Adipocyte (in vitro differentiated cells): ENCODE data around the gene ANKRD29.

Source experiments
- DNase-seq: peaks from one replicate; pipeline ENCODE4 v3.0.0-alpha.2; 2015; ENCODE audit warnings: low read depth
- H3K27me3 ChIP-seq: replicated peaks from 2 replicates; pipeline ENCODE4 v1.7.0; 2013; ENCODE audit warnings: mild to moderate bottlenecking, low read length, moderate library complexity; ENCODE audit not compliant: control insufficient read depth, insufficient read depth
- H3K36me3 ChIP-seq: 2 replicates; pipeline ENCODE4 v1.7.0; 2013; ENCODE audit warnings: low read length, mild to moderate bottlenecking, moderate library complexity; ENCODE audit not compliant: control insufficient read depth, insufficient read depth, severe bottlenecking
- H3K4me1 ChIP-seq: 2 replicates; pipeline ENCODE4 v1.7.0; 2013; ENCODE audit warnings: mild to moderate bottlenecking, low read length, moderate library complexity; ENCODE audit not compliant: control insufficient read depth, insufficient read depth
- H3K4me3 ChIP-seq: 2 replicates; pipeline ENCODE4 v1.7.0; 2013; ENCODE audit warnings: mild to moderate bottlenecking, low read length, moderate library complexity
- H3K9ac ChIP-seq: 2 replicates; pipeline ENCODE4 v1.7.0; 2013; ENCODE audit warnings: mild to moderate bottlenecking, low read length, moderate library complexity
- H3K9me3 ChIP-seq: 2 replicates; pipeline ENCODE4 v1.7.0; 2013; ENCODE audit warnings: mild to moderate bottlenecking, low read length, moderate library complexity; ENCODE audit not compliant: control insufficient read depth

ANKRD29 gene

DNA sequence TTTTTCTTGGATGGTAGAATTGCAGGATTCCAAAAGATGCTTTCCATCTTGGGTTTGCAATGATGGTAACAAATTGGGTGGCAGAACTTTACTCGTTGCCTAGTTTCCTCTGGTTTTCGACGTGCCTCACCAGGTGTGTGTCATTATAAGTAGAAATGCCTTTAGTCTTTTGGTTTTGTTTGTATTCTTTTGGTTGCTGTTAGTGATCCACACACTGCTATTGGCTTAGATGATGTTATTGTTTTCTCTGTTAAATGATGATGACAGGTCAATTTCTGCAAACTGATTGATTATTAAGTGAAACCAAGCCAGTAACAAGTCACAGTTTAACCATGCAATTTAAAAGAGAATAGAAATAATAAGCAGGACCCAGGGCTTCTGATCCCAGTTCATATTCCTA is 20.4 kb upstream of the ANKRD29 start:
- Histone ChIP-seq H3K9me3 (no peaks in the 10 kb centered on the region), H3K27me3 (no peaks in the 10 kb centered on the region), H3K9ac (no peak overlapping the region), H3K36me3 (no peaks in the 10 kb centered on the region), H3K4me1 (peaks cover 13% of the 10 kb centered on the region), H3K4me3 (no peak overlapping the region)
- DNase-seq, result no peak

DNA sequence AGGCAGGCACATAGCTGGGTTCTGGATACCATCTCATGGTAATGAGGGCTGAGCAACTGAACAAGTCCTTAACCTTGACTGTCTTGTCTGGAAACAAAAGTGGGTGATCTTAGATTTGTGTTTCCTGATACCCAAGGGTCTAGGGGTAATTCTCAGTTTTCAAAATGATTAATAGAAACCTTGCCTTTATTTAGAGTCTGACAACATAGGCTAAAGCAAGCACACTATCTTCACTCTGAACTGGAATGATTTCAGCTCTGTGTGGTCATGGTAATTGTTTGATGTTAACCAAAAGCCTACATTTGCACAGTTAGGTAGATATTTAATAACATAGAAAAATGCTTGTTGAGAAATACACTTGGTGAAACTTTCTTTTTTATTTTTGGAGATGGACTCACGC is 19.8 kb upstream of the ANKRD29 start:
- no peak overlapping the region for H3K9ac ChIP-seq
- peaks cover 13% of the 10 kb centered on the region for H3K4me1 ChIP-seq
- H3K36me3 ChIP-seq, result no peaks in the 10 kb centered on the region
- no peaks in the 10 kb centered on the region for H3K27me3 ChIP-seq
- H3K4me3 ChIP-seq, result no peak overlapping the region
- DNase-seq, result no peak
- H3K9me3 ChIP-seq, result no peaks in the 10 kb centered on the region

DNA sequence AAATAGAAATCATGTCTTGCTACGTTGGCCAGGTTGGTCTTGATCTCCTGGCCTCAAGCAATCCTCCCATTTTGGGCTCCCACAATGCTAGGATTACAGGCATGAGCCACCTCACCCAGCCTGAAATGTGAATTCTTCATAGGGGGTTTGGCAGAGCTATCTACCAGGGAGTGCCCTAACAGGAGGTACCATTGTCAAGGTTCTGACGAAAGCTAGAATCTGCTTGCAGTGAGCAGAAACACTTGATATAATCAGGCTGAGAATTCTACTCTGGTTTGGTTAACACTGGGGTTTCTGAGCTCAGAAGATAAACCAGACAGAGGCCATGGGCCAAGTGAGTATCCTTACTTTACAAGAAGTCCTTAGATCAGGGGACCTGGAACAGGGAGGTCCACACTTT is 19.3 kb upstream of the ANKRD29 start:
- peaks cover 13% of the 10 kb centered on the region for H3K4me1 ChIP-seq
- no peak for DNase-seq
- no peaks in the 10 kb centered on the region for H3K27me3 ChIP-seq
- no peaks in the 10 kb centered on the region for H3K36me3 ChIP-seq
- H3K9me3 ChIP-seq, result no peaks in the 10 kb centered on the region
- H3K9ac ChIP-seq, result no peak overlapping the region
- H3K4me3 ChIP-seq, result no peak overlapping the region

DNA sequence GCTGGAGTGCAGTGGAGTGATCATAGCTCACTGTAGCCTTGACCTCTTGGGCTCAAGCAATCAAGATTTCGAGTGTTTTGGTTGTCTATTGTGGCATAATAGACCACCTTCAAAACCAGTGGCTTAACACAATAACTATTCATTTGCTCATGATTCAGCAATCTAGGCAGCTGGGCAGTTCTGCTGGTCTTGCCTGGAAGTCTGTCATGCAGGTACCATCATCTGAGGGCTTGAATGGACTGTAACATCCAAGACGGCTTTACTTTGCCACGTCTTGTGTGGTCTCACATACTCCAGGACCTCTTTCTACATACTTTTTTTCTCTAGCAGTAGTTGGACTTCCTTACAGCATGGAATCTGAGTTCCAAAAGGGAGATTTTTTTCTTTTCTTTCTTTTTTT is 13.2 kb upstream of the ANKRD29 start:
- Histone ChIP-seq H3K9ac (no peak overlapping the region), H3K4me3 (no peak overlapping the region), H3K36me3 (no peaks in the 10 kb centered on the region), H3K9me3 (peaks cover 3% of the 10 kb centered on the region), H3K4me1 (peaks cover 13% of the 10 kb centered on the region), H3K27me3 (no peaks in the 10 kb centered on the region)
- no peak for DNase-seq

DNA sequence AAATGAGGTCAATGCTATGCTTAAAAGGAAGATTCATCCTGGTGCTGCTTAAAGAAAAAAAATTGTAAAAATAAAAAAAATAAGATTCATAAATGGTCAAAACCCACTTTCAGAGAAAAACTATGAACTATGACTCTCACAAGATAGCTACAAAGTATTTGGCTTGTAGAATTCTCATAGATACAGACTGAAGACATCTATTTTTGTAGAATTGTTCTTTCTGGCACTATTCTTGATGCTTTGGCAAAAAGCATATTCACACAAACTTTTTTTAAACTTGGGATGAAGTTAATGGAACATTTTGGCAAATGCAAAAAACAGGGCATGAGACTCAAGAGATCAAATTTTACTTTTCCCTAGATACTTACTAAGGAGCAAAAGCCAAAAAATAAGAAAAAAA is 12.5 kb upstream of the ANKRD29 start:
- Histone ChIP-seq H3K9me3 (peaks cover 3% of the 10 kb centered on the region), H3K9ac (no peak overlapping the region), H3K27me3 (no peaks in the 10 kb centered on the region), H3K36me3 (no peaks in the 10 kb centered on the region), H3K4me3 (no peak overlapping the region), H3K4me1 (peaks cover 13% of the 10 kb centered on the region)
- no peak for DNase-seq

DNA sequence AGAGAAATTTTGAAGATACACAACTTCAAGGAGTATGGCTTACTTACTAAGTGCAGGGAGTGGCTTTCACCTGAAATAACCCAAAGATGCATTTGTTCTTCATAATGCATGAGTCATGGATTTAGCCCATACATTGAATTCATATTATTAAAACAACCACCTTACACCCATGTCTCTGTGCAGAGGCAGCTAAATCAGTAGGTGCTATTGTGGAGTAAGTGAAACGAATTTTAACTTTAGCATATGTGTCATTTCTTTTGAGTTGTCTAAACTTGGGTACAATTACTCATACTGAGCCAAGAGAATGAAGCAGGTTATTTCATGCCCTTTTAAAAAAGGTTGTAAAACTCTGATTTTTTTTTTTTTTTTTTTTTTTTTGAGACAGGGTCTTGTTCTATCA is 11.0 kb upstream of the ANKRD29 start:
- H3K9ac ChIP-seq, result no peak overlapping the region
- no peak overlapping the region for H3K4me3 ChIP-seq
- H3K4me1 ChIP-seq, result peaks cover 13% of the 10 kb centered on the region
- H3K36me3 ChIP-seq, result no peaks in the 10 kb centered on the region
- H3K27me3 ChIP-seq, result no peaks in the 10 kb centered on the region
- H3K9me3 ChIP-seq, result peaks cover 3% of the 10 kb centered on the region
- no peak for DNase-seq

DNA sequence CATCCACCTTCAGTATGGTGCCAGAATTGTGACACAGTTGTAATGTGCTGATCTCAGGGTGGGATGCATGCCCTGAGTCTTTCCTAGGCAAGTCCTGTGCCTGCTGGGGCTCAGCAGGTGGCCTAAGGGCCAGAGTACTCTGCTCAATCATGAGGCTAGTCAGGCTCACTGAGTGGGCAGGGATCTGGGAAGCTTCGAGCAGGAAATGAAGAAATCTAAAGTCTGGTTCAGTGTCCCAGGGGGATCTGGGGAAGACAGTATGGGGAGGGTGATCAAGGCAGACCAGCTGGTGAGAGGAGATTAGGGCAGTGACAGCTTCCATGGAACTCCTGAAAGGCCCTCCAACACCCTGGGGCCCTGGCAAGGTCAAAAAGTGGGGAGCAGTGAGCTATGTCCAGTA is 8.9 kb upstream of the ANKRD29 start:
- Histone ChIP-seq H3K4me3 (no peak overlapping the region), H3K36me3 (no peaks in the 10 kb centered on the region), H3K9ac (no peak overlapping the region), H3K4me1 (peaks cover 13% of the 10 kb centered on the region), H3K9me3 (peaks cover 3% of the 10 kb centered on the region), H3K27me3 (peaks cover 4% of the 10 kb centered on the region)
- DNase-seq, result no peak

DNA sequence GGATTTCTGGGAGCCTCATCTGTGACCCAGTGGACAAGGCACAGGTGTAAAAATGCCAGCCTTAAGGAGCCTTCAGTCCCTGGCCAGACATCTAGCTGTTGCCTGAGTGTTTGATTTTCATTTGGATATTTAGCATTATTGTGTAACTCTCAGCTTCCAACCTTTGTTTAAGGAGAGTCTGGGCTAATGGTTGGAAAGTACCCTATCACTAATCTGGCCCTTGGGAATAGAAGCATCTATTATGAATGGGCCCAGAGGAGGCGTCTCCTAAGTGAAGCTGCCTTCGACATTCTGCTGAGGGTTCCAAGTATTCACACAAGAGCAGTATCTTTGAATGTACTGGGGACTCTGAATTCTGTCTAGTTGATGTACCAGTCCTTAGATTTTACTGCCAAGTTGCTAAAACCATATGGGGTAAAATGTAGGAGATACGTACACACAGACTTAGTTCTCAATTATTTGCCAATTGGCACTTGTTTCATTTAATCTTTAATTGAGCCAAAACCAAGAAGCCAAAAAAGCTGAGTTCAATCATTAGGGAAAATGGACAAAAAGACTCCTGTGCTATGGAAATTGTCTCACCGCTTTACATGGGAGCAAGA is 7.2 kb upstream of the ANKRD29 start:
- Histone ChIP-seq H3K36me3 (no peaks in the 10 kb centered on the region), H3K9ac (no peak overlapping the region), H3K4me1 (peaks cover 9% of the 10 kb centered on the region), H3K4me3 (no peak overlapping the region), H3K9me3 (no peaks in the 10 kb centered on the region), H3K27me3 (peaks cover 7% of the 10 kb centered on the region)
- DNase-seq, result no peak

DNA sequence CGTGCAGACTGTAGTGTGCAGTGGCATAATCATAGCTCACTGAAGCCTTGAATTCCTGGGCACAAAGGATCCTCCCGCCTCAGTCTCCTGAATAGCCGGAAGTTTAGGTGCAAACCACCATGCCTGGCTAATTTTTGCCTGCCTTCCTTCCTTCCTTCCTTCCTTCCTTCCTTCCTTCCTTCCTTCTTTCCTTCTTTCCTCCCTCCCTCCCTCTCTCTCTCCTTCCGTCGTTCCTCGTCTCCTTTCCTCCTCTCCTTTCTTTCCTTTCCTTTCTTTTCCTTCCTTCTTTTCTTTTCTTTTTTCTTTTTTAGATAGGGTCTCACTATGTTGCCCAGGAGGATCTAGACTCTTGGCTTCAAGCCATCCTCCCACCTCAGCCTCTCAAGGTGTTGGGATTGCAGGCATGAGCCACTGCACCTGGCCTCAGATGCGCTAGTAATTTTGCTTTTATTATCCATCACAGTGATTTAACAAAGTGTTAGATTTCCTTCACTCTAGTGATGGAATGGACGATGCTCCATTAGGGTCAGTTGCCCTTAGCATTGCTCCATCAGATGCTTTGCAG is 6.6 kb upstream of the ANKRD29 start:
- DNase-seq, result no peak

DNA sequence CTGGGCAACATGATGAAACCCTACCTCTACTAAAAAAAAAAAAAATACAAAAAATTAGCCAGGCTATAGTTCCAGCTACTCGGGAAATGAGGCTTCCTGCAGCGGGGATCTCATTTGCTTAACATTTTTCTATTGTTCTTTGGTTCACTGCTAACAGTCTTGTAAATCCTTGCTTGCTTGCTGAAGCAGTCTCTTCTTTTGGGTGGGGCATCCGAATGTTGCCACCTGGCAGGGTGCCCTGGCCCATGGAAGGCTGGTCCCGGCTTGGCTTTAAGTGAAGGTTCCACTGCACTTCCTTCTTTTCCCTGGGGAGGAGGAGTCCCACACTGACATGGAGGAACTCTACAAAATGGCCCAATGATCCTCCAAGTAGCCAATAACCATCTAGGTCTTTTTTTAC is 6.0 kb upstream of the ANKRD29 start:
- Histone ChIP-seq H3K27me3 (peaks cover 7% of the 10 kb centered on the region), H3K4me1 (peaks cover 7% of the 10 kb centered on the region), H3K9ac (no peak overlapping the region), H3K4me3 (no peak overlapping the region), H3K36me3 (no peaks in the 10 kb centered on the region), H3K9me3 (no peaks in the 10 kb centered on the region)
- DNase-seq, result no peak

More for the DNA sequence above, 6.6 kb upstream of the ANKRD29 start:
- Histone ChIP-seq H3K27me3 (peaks cover 7% of the 10 kb centered on the region), H3K36me3 (no peaks in the 10 kb centered on the region), H3K9ac (no peak overlapping the region), H3K4me1 (peaks cover 7% of the 10 kb centered on the region), H3K4me3 (no peak overlapping the region), H3K9me3 (no peaks in the 10 kb centered on the region)

DNA sequence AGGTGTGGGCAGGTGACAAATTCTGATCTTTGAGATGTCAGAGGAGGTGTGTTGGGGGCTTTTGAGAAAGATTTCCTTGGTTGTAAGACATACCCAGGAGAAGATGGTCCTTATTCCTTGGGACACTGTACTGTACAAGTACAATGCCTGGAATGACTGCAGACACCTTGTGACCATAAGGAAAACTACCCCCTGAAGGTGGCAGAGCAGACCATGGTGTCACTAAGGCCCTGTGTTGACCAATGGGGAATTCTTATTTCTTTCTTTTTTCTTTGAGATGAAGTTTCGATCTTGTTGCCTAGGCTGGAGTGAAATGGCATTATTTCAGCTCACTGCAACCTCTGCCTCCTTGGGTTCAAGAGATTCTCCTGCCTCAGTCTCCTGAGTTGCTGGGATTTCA is 4.4 kb upstream of the ANKRD29 start:
- peaks cover 7% of the 10 kb centered on the region for H3K27me3 ChIP-seq

DNA sequence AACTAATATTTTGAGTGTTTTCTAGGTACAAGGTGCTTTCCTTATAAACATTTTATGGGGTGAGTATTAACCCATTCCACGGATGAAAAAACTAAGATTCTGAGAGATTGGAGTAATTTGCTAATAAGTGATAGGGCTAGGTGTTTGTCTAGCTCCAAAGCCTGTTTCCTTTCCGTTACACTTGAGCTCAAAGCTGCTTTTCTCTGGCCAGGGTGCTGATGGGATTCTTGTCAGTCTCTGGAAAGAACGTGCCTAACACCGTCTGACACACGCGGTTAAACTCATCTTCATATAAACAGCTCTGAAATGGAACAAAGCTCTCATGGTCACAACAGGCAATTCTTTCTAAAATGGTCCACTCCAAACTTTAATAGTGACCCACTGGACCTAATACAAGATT is 2.0 kb upstream of the ANKRD29 start:
- H3K9ac ChIP-seq, result no peak overlapping the region
- H3K36me3 ChIP-seq, result no peaks in the 10 kb centered on the region
- no peaks in the 10 kb centered on the region for H3K9me3 ChIP-seq
- no peak overlapping the region for H3K4me3 ChIP-seq
- H3K4me1 ChIP-seq, result peaks cover 13% of the 10 kb centered on the region
- peaks cover 7% of the 10 kb centered on the region for H3K27me3 ChIP-seq
- DNase-seq, result no peak

More for the DNA sequence above, 4.4 kb upstream of the ANKRD29 start:
- DNase-seq, result no peak
- H3K9ac ChIP-seq, result no peak overlapping the region
- no peaks in the 10 kb centered on the region for H3K9me3 ChIP-seq
- H3K4me3 ChIP-seq, result no peak overlapping the region
- H3K4me1 ChIP-seq, result peaks cover 16% of the 10 kb centered on the region
- H3K36me3 ChIP-seq, result no peaks in the 10 kb centered on the region
